ENCODE measurements around the gene ABI3BP. TPM values are rescaled to one million over a fixed set of nuclear protein-coding genes. Genes with fewer than 3 reads are reported as not detected.

ABI3BP gene
- total and polyA plus RNA-seq, 11 donors, result 7.8 to 96.6 (median 26.4) TPM

GRCh38 chr3:100911956-100912355, 81.3 kb downstream of the ABI3BP start:
- WGBS, 4 donors, result 76 to 89% (median 79%) methylated on average over 6 of the region's 6 CpGs
- TF ChIP-seq POLR2A (IDR thresholded peaks at IDR 0.05) (no peak), CTCF (IDR thresholded peaks at IDR 0.05) (no peak)

DNA sequence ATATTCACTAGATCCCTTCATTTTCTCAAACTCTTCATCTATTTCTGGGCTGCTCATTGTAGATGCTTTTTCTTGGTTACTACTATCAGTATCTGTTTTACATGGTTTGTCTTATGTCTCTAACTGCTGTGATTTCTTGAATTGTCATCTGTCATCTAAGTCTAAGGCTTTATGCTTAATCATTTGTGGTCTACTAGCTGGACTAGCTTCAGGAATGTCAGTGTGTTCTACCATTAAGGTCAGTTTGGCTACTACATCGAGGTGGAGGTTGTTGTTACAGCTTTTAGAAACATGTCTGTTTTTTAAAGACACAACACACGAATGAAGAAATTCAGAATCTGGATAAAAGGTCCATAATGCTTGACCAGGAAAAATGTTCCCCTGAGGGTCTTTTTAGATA, 82.2 kb downstream of the ABI3BP start:
- DNase-seq (no peak), ATAC-seq (no peak)

More at GRCh38 chr3:100911956-100912355, 81.3 kb downstream of the ABI3BP start:
- DNase-seq, result no peak
- peaks cover 0 to 20% (median 0%) of the 10 kb centered on the region in 12 donors for H3K4me1 ChIP-seq
- H3K4me3 ChIP-seq, result no peak overlapping the region
- no peaks in the 10 kb centered on the region for H3K27me3 ChIP-seq
- no peak for ATAC-seq
- no peak overlapping the region for H3K27ac ChIP-seq
- intact Hi-C loops (cut with DNase I), result no loop called here
- H3K36me3 ChIP-seq, result no peaks in the 10 kb centered on the region
- H3K9me3 ChIP-seq, result no peaks in the 10 kb centered on the region

GRCh38 chr3:100902572-100902971, 90.6 kb downstream of the ABI3BP start:
- peaks cover 0 to 20% (median 0%) of the 10 kb centered on the region in 12 donors for H3K4me1 ChIP-seq
- no peak for TF ChIP-seq CTCF (IDR thresholded peaks at IDR 0.05)
- TF ChIP-seq POLR2A (IDR thresholded peaks at IDR 0.05), result no peak
- H3K4me3 ChIP-seq, result no peak overlapping the region
- peaks cover 0 to 6% (median 0%) of the 10 kb centered on the region in 9 donors for H3K36me3 ChIP-seq
- intact Hi-C loops (cut with DNase I), result loop anchor here in 1 of 10 donors (5.0 kb wide), 1 partner anchor 290 kb away; no protein-coding TSS in a partner anchor
- ATAC-seq (peak in 1 of 4 donors; percentile 29), DNase-seq (no peak)
- no peak overlapping the region for H3K27ac ChIP-seq
- no peaks in the 10 kb centered on the region for H3K27me3 ChIP-seq
- no peaks in the 10 kb centered on the region for H3K9me3 ChIP-seq
- WGBS, 4 donors, result 81 to 85% (median 84%) methylated on average over 5 of the region's 5 CpGs

More for the DNA sequence above, 82.2 kb downstream of the ABI3BP start:
- H3K27ac ChIP-seq, result no peak overlapping the region
- H3K4me1 ChIP-seq, result peaks cover 0 to 13% (median 0%) of the 10 kb centered on the region in 12 donors
- intact Hi-C loops (cut with DNase I), result no loop called here
- no peaks in the 10 kb centered on the region for H3K36me3 ChIP-seq
- H3K9me3 ChIP-seq, result no peaks in the 10 kb centered on the region
- 61 to 74% (median 70%) methylated on average over 2 of the region's 2 CpGs for WGBS, 4 donors
- no peak for TF ChIP-seq CTCF (IDR thresholded peaks at IDR 0.05)
- no peak for TF ChIP-seq POLR2A (IDR thresholded peaks at IDR 0.05)
- no peak overlapping the region for H3K4me3 ChIP-seq
- H3K27me3 ChIP-seq, result no peaks in the 10 kb centered on the region

DNA sequence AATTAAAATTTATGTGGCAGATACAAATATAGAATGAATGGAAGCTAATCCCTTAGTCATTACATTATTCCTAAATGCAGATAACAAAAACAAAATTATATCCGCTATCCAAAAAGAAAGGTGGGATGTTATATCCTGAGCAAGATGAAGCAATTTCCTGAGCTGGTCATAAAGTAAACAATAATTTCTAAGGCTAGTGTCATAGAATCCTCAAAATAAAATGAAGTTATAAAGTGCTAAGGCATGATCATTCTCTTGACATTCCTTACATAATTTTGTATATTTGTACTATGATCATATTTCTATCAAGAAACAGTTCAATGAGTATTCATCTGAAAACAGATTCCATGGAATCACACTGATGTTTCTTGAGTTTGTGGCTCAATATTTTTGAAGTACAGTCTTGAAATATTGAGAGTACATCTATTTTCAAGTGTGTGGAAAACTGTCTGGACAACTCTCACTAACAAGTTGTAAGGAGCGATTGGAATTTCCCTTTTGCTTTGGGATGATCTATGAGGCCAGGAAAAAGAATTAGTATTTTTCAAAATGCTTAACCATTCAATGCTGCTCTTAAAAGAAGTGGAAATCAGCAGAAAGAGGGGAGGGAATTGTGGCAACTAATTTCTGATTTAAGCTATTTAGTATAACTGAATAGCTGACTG, 92.4 kb downstream of the ABI3BP start:
- ATAC-seq (peak in 1 of 4 donors; percentile 29), DNase-seq (no peak)
- WGBS, 4 donors, result 58 to 76% (median 70%) methylated on average over 2 of the region's 2 CpGs
- Histone ChIP-seq H3K27ac (peak overlapping the region in 1 of 12 donors; percentile 72), H3K9me3 (no peaks in the 10 kb centered on the region), H3K36me3 (peaks cover 0 to 6% (median 0%) of the 10 kb centered on the region in 9 donors), H3K4me1 (peaks cover 0 to 20% (median 0%) of the 10 kb centered on the region in 12 donors), H3K4me3 (no peak overlapping the region), H3K27me3 (no peaks in the 10 kb centered on the region)
- no peak for TF ChIP-seq POLR2A (IDR thresholded peaks at IDR 0.05)
- no peak for TF ChIP-seq CTCF (IDR thresholded peaks at IDR 0.05)
- intact Hi-C loops (cut with DNase I), result loop anchor here in 1 of 10 donors (5.0 kb wide), 1 partner anchor 291 kb away; no protein-coding TSS in a partner anchor
